ENCODE results near the gene SUMF1.

The SUMF1 gene

GRCh38 chr3:4411236-4411635 lies 55.8 kb downstream of the SUMF1 start:
- no peak for DNase-seq

GRCh38 chr3:4410606-4411005 lies 56.5 kb downstream of the SUMF1 start:
- no peak for DNase-seq

- DNase-seq = no peak
Measured at GRCh38 chr3:4409971-4410573, 57.0 kb downstream of the SUMF1 start.

- no peak for DNase-seq
Measured at GRCh38 chr3:4409415-4409814, 57.7 kb downstream of the SUMF1 start.

- DNase-seq = no peak
Measured at GRCh38 chr3:4408958-4409357, 58.1 kb downstream of the SUMF1 start.

- DNase-seq = no peak
Measured at GRCh38 chr3:4407941-4408340, 59.1 kb downstream of the SUMF1 start.

- DNase-seq = no peak
Measured at GRCh38 chr3:4406746-4407568, 60.1 kb downstream of the SUMF1 start.

GRCh38 chr3:4404881-4405280 lies 62.2 kb downstream of the SUMF1 start:
- no peak for DNase-seq

GRCh38 chr3:4401441-4401840 lies 65.6 kb downstream of the SUMF1 start:
- no peak for DNase-seq

- no peak for DNase-seq
Measured at GRCh38 chr3:4399476-4399875, 67.6 kb downstream of the SUMF1 start.

- DNase-seq = no peak
Measured at GRCh38 chr3:4398941-4399245, 68.2 kb downstream of the SUMF1 start.

GRCh38 chr3:4398120-4398940 lies 68.7 kb downstream of the SUMF1 start:
- DNase-seq = no peak

- DNase-seq = no peak
Measured at GRCh38 chr3:4397466-4397865, 69.6 kb downstream of the SUMF1 start.

GRCh38 chr3:4396542-4396941 lies 70.5 kb downstream of the SUMF1 start:
- DNase-seq = no peak

- DNase-seq = no peak
Measured at GRCh38 chr3:4396006-4396405, 71.1 kb downstream of the SUMF1 start.

GRCh38 chr3:4395448-4395847 lies 71.6 kb downstream of the SUMF1 start:
- DNase-seq = no peak

- no peak for DNase-seq
Measured at GRCh38 chr3:4394567-4394966, 72.5 kb downstream of the SUMF1 start.

- no peak for DNase-seq
Measured at GRCh38 chr3:4394048-4394447, 73.0 kb downstream of the SUMF1 start.

- no peak for DNase-seq
Measured at GRCh38 chr3:4392992-4393391, 74.1 kb downstream of the SUMF1 start.

GRCh38 chr3:4387210-4388204 lies 79.6 kb downstream of the SUMF1 start:
- no peak for DNase-seq

- DNase-seq = no peak
Measured at GRCh38 chr3:4385201-4385600, 81.9 kb downstream of the SUMF1 start.

GRCh38 chr3:4380013-4380412 lies 87.1 kb downstream of the SUMF1 start:
- no peak for DNase-seq

GRCh38 chr3:4376499-4376898 lies 90.6 kb downstream of the SUMF1 start:
- no peak for DNase-seq
